Esophagus (tissue), 2 donors: Measurements from ENCODE around the gene AXIN2. TPM values are rescaled to one million over a fixed set of nuclear protein-coding genes. Genes with fewer than 3 reads are reported as not detected.

ENCODE experiments used
- H3K27ac ChIP-seq, 2 donors: one replicate each; pipeline ENCODE4 v1.5.1; 2013; ENCODE audit warnings: low read depth in 2 of 2, mild to moderate bottlenecking in 2 of 2, inconsistent platforms in 1 of 2, low read length in 1 of 2, moderate library complexity in 1 of 2
- H3K27me3 ChIP-seq, 2 donors: one replicate each; pipeline ENCODE4 v1.6.1; 2013; ENCODE audit warnings: low read length in 2 of 2, control low read depth in 1 of 2, mild to moderate bottlenecking in 1 of 2; ENCODE audit not compliant: insufficient read depth in 2 of 2, control insufficient read depth in 1 of 2
- H3K36me3 ChIP-seq, 2 donors: one replicate each; pipeline ENCODE4 v1.6.1; 2013; ENCODE audit warnings: low read length in 1 of 2; ENCODE audit not compliant: control insufficient read depth in 2 of 2, insufficient read depth in 2 of 2
- H3K4me1 ChIP-seq, 2 donors: one replicate each; pipeline ENCODE4 v1.6.1; 2013; ENCODE audit warnings: low read length in 1 of 2; ENCODE audit not compliant: control insufficient read depth in 2 of 2, insufficient read depth in 2 of 2
- H3K4me3 ChIP-seq, 2 donors: one replicate each; pipeline ENCODE4 v1.5.1; 2013; ENCODE audit warnings: low read length in 2 of 2, mild to moderate bottlenecking in 2 of 2, low read depth in 1 of 2, moderate library complexity in 1 of 2
- H3K9me3 ChIP-seq, 2 donors: one replicate each; pipeline ENCODE4 v1.6.1; 2013; ENCODE audit warnings: mild to moderate bottlenecking in 2 of 2, low read depth in 1 of 2, low read length in 1 of 2, moderate library complexity in 1 of 2; ENCODE audit not compliant: control insufficient read depth in 2 of 2, insufficient read depth in 1 of 2
- WGBS, 2 donors: extraction: QIAGEN DNeasy Blood & Tissue Kit; methylation state at CpG; one replicate each; pipeline ENCODE4 v1.1.7; 2013; 5-methylcytosine and 5-hydroxymethylcytosine counted together
- polyA plus RNA-seq, 2 donors: library from polyadenylated mRNA; stranded (reverse); fragments of 200-250 nt; gene quantifications; one replicate each; pipeline ENCODE4 v1.2.3, GENCODE V29; 2013
- donor health status: healthy with polysubstance abuse.
- donor health status: Bipolar disorder and iron deficiency.

The AXIN2 gene
- polyA plus RNA-seq, 2 donors, result 1.8 to 2.7 TPM

DNA sequence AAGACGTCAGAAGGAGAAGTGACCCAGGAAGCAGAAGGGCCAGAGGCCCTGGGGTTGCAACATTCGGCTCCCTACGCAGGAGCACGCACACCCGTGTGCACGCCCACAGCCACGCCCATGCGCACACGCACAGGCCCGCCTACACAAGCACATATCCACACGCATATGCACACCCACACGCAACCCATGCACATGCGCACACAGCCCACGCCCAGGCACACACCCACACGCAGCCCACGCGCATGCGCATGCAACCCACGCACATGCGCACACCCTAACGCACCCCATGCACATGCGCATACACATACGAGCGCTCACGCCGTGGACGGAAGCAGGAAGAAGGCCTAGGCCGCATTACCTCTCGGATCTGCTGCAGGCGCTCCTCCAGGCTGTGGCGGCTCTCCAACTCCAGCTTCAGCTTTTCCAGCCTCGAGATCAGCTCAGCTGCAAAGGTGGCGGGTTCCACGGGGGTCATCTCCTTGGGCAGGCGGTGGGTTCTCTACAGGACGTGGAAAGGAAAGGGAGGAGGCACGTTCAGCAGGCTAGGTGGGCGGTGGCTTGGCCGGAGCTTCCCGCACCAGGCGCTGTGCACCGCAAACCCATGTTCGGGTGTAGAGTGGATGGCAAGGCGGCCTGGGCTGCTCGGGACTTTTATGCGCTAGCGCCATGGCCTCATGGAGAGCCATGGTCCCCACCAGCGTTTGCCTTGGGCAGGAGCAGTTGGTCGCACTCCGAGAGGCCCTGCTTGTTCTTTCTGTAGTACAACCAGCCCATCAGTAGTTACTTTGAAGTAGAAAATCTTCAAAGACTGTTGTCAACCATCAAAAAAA is 23.4 kb downstream of the AXIN2 start:
- Histone ChIP-seq H3K4me1 (peaks cover 0 to under 1% of the 10 kb centered on the region in 2 donors), H3K4me3 (no peak overlapping the region), H3K9me3 (no peaks in the 10 kb centered on the region), H3K27ac (no peak overlapping the region), H3K27me3 (no peaks in the 10 kb centered on the region), H3K36me3 (peaks cover 4 to 21% of the 10 kb centered on the region in 2 donors)
- 85 to 87% methylated on average over 50 of the region's 50 CpGs for WGBS, 2 donors

DNA sequence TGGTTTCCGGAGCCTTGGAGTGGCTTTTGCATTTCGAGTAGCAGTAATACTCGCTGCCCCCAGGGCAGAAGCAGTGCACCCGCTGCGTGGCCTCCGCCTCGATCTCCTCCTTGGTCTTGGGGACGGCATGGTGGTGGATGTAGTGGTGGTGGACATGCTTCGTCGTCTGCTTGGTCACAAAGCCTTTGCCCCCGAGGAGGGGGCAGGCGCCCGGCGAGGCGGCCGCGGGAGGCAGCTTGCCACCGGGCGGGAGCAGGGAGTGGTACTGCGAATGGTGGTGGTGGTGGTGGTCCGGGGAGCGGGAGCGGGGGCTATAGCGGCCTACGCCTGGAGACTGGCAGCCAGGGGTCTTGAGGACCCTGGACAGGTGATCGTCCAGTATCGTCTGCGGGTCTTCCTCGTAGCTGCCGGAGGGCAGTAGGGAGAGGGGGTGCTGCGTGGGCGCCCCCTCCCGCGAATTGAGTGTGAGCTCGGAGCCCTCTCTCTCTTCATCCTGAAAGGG is 24.1 kb downstream of the AXIN2 start:
- Histone ChIP-seq H3K36me3 (peaks cover 4 to 22% of the 10 kb centered on the region in 2 donors), H3K4me3 (no peak overlapping the region), H3K27me3 (no peaks in the 10 kb centered on the region), H3K4me1 (peaks cover 0 to 5% of the 10 kb centered on the region in 2 donors), H3K9me3 (no peaks in the 10 kb centered on the region), H3K27ac (no peak overlapping the region)
- 92 to 95% methylated on average over 30 to 35 of the region's 35 CpGs for WGBS, 2 donors

DNA sequence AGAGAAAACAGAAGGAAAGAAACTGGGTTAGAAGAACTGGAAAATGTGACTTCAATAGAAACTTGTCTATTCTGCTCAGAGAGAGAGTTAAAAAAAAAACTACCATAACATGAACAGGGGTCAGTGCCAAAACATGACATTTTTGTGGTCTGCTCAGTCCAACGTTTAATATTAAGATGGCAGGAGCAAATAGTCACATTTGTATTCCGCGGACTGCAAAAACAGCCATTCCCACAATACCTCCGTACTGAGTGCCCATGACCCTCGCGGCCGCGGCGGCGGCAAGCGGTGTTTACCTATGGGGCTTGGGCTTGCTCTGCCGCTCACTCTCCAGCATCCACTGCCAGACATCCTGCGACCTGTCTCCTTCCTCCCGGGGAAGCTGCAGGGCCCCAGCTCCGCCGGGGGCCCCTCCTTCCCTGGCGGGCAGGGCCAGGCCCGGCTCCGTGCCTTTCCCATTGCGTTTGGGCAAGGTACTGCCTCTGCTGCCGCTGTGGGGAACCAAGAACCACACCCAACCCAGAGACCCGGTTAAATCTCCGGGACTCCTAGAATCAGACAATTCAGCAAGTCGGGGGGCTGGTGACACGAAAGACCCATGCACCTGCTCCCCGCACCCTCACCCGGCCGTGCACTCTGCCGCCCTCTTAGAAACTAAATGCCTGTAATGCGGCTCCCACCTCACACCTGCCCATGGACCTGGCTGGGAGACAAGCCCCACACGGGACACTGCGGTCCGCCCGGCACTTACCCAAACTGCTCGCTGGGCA is 24.7 kb downstream of the AXIN2 start:
- no peak overlapping the region for H3K27ac ChIP-seq
- H3K9me3 ChIP-seq, result no peaks in the 10 kb centered on the region
- 81 to 89% methylated on average over 35 of the region's 35 CpGs for WGBS, 2 donors
- peaks cover 0 to 5% of the 10 kb centered on the region in 2 donors for H3K4me1 ChIP-seq
- H3K4me3 ChIP-seq, result no peak overlapping the region
- no peaks in the 10 kb centered on the region for H3K27me3 ChIP-seq
- H3K36me3 ChIP-seq, result peaks cover 4 to 22% of the 10 kb centered on the region in 2 donors

DNA sequence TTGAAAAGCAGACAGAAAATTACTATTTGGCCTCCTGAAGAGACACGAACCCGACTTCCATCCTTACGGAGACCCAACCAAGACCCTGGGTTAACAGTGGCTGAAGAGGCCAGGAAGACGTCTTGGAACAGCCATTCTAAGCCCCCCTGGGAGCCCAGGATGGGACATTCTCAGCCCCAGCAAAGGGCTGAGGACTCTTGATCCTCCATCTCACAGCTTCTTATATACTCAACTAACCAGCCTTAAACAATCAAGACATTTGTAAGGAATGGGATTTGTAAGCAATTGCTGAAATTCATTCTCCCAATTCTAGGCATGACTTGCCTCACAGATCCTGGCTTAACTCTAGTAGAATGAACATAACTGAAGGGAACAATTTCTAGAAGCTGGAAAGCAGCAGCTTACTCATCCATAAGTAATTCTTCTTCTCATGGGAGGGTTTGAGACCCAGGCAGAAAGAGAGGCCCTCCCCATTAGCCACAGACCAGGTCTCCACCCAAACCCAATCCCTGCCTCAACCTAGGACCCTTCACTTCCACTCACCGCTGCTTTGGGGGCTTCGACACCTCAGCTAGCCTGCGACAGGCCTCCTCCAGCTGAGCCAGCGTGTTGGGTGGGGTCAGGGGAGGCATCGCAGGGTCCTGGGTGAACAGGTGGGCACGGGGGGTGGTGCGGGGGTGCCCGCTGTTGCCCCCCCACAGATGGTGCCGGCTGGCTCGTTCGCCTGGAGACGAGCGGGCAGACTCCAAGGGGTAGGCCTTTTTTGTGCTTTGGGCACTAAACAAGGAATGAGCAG is 25.5 kb downstream of the AXIN2 start:
- peak overlapping the region in 1 of 2 donors; percentile 36 for H3K27ac ChIP-seq
- H3K36me3 ChIP-seq, result peaks cover 4 to 22% of the 10 kb centered on the region in 2 donors
- H3K4me3 ChIP-seq, result no peak overlapping the region
- 90 to 92% methylated on average over 17 of the region's 17 CpGs for WGBS, 2 donors
- peaks cover 0 to 5% of the 10 kb centered on the region in 2 donors for H3K4me1 ChIP-seq
- H3K27me3 ChIP-seq, result no peaks in the 10 kb centered on the region
- no peaks in the 10 kb centered on the region for H3K9me3 ChIP-seq

DNA sequence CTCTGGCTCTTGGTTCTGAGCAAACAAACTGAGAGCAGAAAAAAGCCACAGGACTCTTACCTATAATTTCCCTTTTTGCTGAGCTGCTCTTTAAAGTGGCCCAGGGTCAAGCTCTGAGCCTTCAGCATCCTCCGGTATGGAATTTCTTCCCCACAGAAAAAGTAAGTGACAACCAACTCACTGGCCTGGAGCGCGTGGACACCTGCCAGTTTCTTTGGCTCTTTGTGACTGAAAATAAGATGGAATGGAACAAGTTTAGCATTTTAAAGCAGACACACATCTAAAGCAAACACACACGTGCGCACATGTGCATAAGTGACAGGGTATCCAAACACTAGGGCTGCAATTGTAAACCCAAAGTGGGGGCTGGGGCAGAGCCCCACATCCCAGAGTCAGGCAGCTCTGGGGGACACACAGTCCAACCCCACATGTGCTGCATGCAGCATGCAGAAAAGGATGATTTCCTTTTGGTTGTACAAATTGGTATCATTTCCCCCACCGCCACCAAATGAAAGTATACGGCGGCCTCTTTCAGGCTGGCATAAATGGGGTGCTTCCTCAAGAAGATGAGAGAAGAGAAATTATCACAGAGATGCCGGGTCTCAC is 27.5 kb downstream of the AXIN2 start:
- H3K4me3 ChIP-seq, result no peak overlapping the region
- H3K4me1 ChIP-seq, result peaks cover 0 to 5% of the 10 kb centered on the region in 2 donors
- WGBS, 2 donors, result 80 to 83% methylated on average over 9 of the region's 9 CpGs
- no peaks in the 10 kb centered on the region for H3K27me3 ChIP-seq
- no peaks in the 10 kb centered on the region for H3K9me3 ChIP-seq
- H3K27ac ChIP-seq, result no peak overlapping the region
- H3K36me3 ChIP-seq, result peaks cover 4 to 24% of the 10 kb centered on the region in 2 donors

DNA sequence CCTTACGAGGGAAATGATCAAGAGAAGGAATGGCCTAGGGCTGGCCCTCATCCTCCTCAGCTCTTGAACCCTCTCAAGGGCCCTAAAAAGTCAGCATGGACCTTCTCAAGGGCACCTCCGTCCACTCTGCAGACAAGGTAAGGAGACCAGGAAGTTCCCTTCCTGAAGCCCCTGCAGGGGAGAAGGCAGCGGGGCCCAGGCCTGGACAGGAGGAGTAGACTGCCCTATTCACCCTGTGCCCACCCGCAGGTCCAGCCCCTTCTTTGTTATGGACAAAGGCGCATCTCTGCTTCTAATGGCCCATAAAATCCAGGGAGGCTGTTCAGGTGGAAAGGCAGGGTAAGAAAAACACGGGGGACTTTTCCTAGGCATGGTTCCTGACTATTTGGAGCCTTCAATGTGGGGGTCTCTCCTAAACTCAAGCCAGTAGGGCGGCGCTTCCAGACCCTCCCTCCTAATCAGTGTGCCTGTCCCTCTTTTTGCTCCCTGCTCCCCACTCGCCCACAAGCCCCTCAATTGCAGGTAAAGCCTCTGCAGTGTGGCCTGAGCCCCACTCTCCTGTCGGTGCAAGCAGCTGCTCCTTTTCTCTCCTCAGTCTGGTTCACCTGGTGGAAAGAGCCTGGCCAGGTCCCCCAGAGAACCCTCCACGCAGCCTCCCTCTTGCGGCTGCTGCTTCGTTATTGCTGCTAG is 28.2 kb downstream of the AXIN2 start:
- Histone ChIP-seq H3K4me1 (peaks cover 0 to 5% of the 10 kb centered on the region in 2 donors), H3K27me3 (no peaks in the 10 kb centered on the region), H3K9me3 (no peaks in the 10 kb centered on the region), H3K27ac (no peak overlapping the region), H3K4me3 (no peak overlapping the region), H3K36me3 (peaks cover 4 to 25% of the 10 kb centered on the region in 2 donors)
- 79 to 81% methylated on average over 13 of the region's 13 CpGs for WGBS, 2 donors

DNA sequence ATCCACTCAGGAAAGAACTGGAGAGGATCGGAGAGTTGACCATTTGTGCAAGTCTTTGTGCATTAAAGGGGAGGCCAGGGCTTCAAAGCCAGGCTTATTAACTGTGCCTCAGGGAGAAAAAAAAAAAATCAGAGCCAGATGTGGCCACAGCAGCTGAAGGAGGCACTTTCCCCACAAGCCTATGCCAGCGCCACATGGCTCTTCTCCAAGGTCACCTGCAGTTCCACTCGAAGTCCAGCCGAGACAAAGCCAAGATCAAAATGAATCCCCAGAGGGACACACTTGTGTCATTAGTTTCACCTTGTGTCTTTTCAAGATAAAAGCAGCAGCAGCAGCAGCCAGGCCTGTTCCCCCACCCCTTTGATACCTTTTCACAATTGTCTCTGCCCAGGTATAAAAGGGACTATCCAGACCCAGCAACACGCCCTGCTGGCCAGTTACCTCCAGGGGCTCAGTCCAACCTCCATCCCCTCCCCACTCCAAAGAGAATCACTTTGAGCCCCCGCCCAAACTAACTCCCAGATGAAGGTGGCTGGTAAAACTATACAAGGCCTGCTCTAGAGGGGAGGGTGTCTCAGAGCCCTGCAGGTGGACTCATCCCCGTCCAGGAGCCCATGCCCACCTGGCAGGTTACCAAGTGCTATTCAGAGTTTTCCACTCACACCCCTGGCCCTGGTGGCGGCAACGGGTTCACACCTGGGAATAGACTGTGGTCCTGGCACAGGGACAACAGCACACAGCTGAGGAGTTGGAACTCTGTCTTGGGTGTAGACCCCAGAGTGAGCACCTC is 29.2 kb downstream of the AXIN2 start:
- WGBS, 2 donors, result 50 to 52% methylated on average over 9 of the region's 9 CpGs
- Histone ChIP-seq H3K9me3 (no peaks in the 10 kb centered on the region), H3K27ac (peak overlapping the region; percentile 26 to 84), H3K4me1 (peaks cover 0 to 5% of the 10 kb centered on the region in 2 donors), H3K27me3 (no peaks in the 10 kb centered on the region), H3K4me3 (no peak overlapping the region), H3K36me3 (peaks cover 4 to 16% of the 10 kb centered on the region in 2 donors)
